Loucy (cell line): ENCODE data around the gene SCYL2.
"Not testable (repeated sequence)": the region's sequence is repeated elsewhere in the genome, so short reads cannot be mapped to it uniquely, and the experiment has no call there.

Source experiments
- CTCF ChIP-seq: fragments of 200-600 bp; sonication (generic); conservative IDR thresholded peaks from 2 replicates; pipeline ENCODE4 v1.5.1; 2014; ENCODE audit warnings: mild to moderate bottlenecking, antibody characterized with exemption, low read length
- EZH2phosphoT487 ChIP-seq: fragments of 200-600 bp; IDR thresholded peaks from 2 replicates; pipeline ENCODE4 v1.6.1; 2018; ENCODE audit warnings: antibody characterized with exemption, mild to moderate bottlenecking, moderate library complexity, borderline replicate concordance

GRCh38 chr12:100294366-100294765 lies 27.4 kb downstream of the SCYL2 start:
- not testable (repeated sequence) for TF ChIP-seq CTCF, EZH2phosphoT487
